GM12878 (cell line): Measurements from ENCODE around the gene MYO18B. TPM values are rescaled to one million over a fixed set of nuclear protein-coding genes. Genes with fewer than 3 reads are reported as not detected.

ENCODE experiments used
- ATAC-seq: fragments of 200-7000 bp; cut with Tn5 transposase; 3 replicates; pipeline ENCODE4 v1.9.1; 2020; ENCODE audit warnings: mild to moderate bottlenecking, moderate library complexity
- BruUV-seq: library from RNA; stranded (reverse); fragments of 400-500 nt; replicated peaks from 2 replicates; lab custom pipeline; 2021; lab: Mats Ljungman, UMichigan
- CTCF ChIA-PET: fragments of 300-600 bp; sonication (Branson Sonifier 250); formaldehyde crosslinking; extraction: SDS; loops from one replicate; lab custom pipeline; 2021; ENCODE audit warnings: inconsistent platforms; lab: Yijun Ruan, JAX
- POLR2A ChIA-PET: fragments of 350-600 bp; formaldehyde crosslinking; extraction: SDS; loops from one replicate; lab custom pipeline; 2021; ENCODE audit warnings: inconsistent platforms; lab: Charles Lee
- RAD21 ChIA-PET: fragments of 300-600 bp; sonication (Branson Sonifier 250); formaldehyde crosslinking; loops from one replicate; lab custom pipeline; 2023; ENCODE audit warnings: antibody characterized with exemption; ENCODE audit not compliant: unreplicated experiment; lab: Charles Lee
- SMC1A ChIA-PET: fragments of 300-600 bp; sonication (Branson Sonifier 250); formaldehyde crosslinking; loops from one replicate; lab custom pipeline; 2023; ENCODE audit not compliant: unreplicated experiment, uncharacterized antibody; lab: Charles Lee
- DNase-seq: peaks from one replicate; pipeline ENCODE4 v3.0.0-alpha.2; 2011; ENCODE audit warnings: low read depth, low spot score
- FAIRE-seq: peaks from 3 replicates; lab custom pipeline; 2011; peaks lifted over from hg19 to GRCh38; lab: Jason Lieb, UNC
- H2AFZ ChIP-seq: 2 replicates; pipeline ENCODE4 v1.6.0; 2011; ENCODE audit warnings: low read depth, low read length, control low read depth; ENCODE audit not compliant: control insufficient read depth
- H3K27ac ChIP-seq: 2 replicates; pipeline ENCODE4 v1.5.1; 2011; ENCODE audit warnings: control low read depth; ENCODE audit not compliant: control insufficient read depth, insufficient read depth
- H3K27me3 ChIP-seq, 2 experiments: replicated peaks in 1 of 2; 2 replicates each; pipeline versions ENCODE4 v1.6.0 to v1.6.1; 2011; ENCODE audit warnings: low read length in 1 of 2; ENCODE audit not compliant: control insufficient read depth in 2 of 2, insufficient read depth in 2 of 2
- H3K36me3 ChIP-seq, 2 experiments: 2 replicates each; pipeline ENCODE4 v1.5.1; 2011; ENCODE audit warnings: low read length in 1 of 2; ENCODE audit not compliant: control insufficient read depth in 2 of 2, insufficient read depth in 2 of 2
- H3K4me1 ChIP-seq: 2 replicates; pipeline ENCODE4 v1.6.1; 2011; ENCODE audit warnings: mild to moderate bottlenecking, low read length, moderate library complexity, mixed read lengths; ENCODE audit not compliant: control insufficient read depth, insufficient read depth
- H3K4me2 ChIP-seq: 2 replicates; pipeline ENCODE4 v1.6.0; 2011; ENCODE audit warnings: control low read depth; ENCODE audit not compliant: control insufficient read depth, insufficient read depth
- H3K4me3 ChIP-seq: fragments of 200-600 bp; sonication (generic); 2 replicates; pipeline ENCODE4 v1.5.1; 2016
- H3K79me2 ChIP-seq: 2 replicates; pipeline ENCODE4 v1.6.0; 2011; ENCODE audit warnings: low read length; ENCODE audit not compliant: control insufficient read depth, insufficient read depth
- H3K9ac ChIP-seq: 2 replicates; pipeline ENCODE4 v1.8.0; 2011; ENCODE audit warnings: low read length, control low read depth, mixed read lengths; ENCODE audit not compliant: control insufficient read depth, insufficient read depth
- H3K9me3 ChIP-seq: replicated peaks from 3 replicates; pipeline ENCODE4 v1.5.1; 2011; ENCODE audit warnings: mild to moderate bottlenecking, low read length; ENCODE audit not compliant: control insufficient read depth, insufficient read depth
- H4K20me1 ChIP-seq: 2 replicates; pipeline ENCODE4 v1.6.0; 2011; ENCODE audit not compliant: control insufficient read depth, insufficient read depth
- BCL3 ChIP-seq: IDR thresholded peaks from 2 replicates; pipeline ENCODE4 v1.6.1; 2011; ENCODE audit warnings: borderline replicate concordance, low read depth, mild to moderate bottlenecking, moderate library complexity, low read length; ENCODE audit not compliant: insufficient read depth, poor library complexity, severe bottlenecking
- CREB1 ChIP-seq: IDR thresholded peaks from 2 replicates; pipeline ENCODE4 v1.6.1; 2012; ENCODE audit warnings: low read depth, mild to moderate bottlenecking, inconsistent platforms
- ELK1 ChIP-seq: IDR thresholded peaks from 2 replicates; pipeline ENCODE4 v1.6.1; 2012; ENCODE audit warnings: low read depth, low read length, improper control_type of control experiment
- GATAD2B ChIP-seq: fragments of 450-650 bp; conservative IDR thresholded peaks from 2 replicates; pipeline ENCODE4 v1.6.1; 2017; ENCODE audit warnings: low read depth, mild to moderate bottlenecking, moderate library complexity
- HDAC2 ChIP-seq: fragments of 200-600 bp; sonication (generic); IDR thresholded peaks from 2 replicates; pipeline ENCODE4 v1.6.1; 2017
- JUND ChIP-seq: IDR thresholded peaks from 2 replicates; pipeline ENCODE4 v1.6.1; 2012; ENCODE audit warnings: low read depth, mild to moderate bottlenecking, low read length, improper control_type of control experiment, moderate library complexity
- MLLT1 ChIP-seq: fragments of 450-650 bp; IDR thresholded peaks from 2 replicates; pipeline ENCODE4 v1.6.1; 2016; ENCODE audit warnings: mild to moderate bottlenecking
- MTA2 ChIP-seq: fragments of 450-650 bp; IDR thresholded peaks from 2 replicates; pipeline ENCODE4 v1.6.1; 2016; ENCODE audit warnings: low read depth, mild to moderate bottlenecking, moderate library complexity
- NFYA ChIP-seq: IDR thresholded peaks from 2 replicates; pipeline ENCODE4 v1.6.1; 2011; ENCODE audit warnings: low read depth, mild to moderate bottlenecking, low read length, improper control_type of control experiment, borderline replicate concordance
- NR2C1 ChIP-seq: fragments of 450-650 bp; IDR thresholded peaks from 2 replicates; pipeline ENCODE4 v1.6.1; 2017; ENCODE audit warnings: antibody characterized with exemption, mild to moderate bottlenecking, moderate library complexity
- PAX5 ChIP-seq: IDR thresholded peaks from 2 replicates; pipeline ENCODE4 v1.6.1; 2011; ENCODE audit warnings: low read depth, low read length, borderline replicate concordance
- SKIL ChIP-seq: fragments of 450-650 bp; IDR thresholded peaks from 2 replicates; pipeline ENCODE4 v1.6.1; 2017; ENCODE audit warnings: mild to moderate bottlenecking, low read depth, inconsistent platforms; ENCODE audit not compliant: poor library complexity, severe bottlenecking
- SUZ12 ChIP-seq: fragments of 200-600 bp; sonication (generic); IDR thresholded peaks from one replicate; pipeline ENCODE4 v1.6.1; 2018; ENCODE audit warnings: antibody characterized with exemption, mild to moderate bottlenecking; ENCODE audit not compliant: unreplicated experiment
- TCF3 ChIP-seq: IDR thresholded peaks from 2 replicates; pipeline ENCODE4 v1.6.1; 2012; ENCODE audit warnings: low read depth, mild to moderate bottlenecking, low read length, borderline replicate concordance; ENCODE audit not compliant: insufficient read depth
- USF1 ChIP-seq: IDR thresholded peaks from 2 replicates; pipeline ENCODE4 v1.6.1; 2011; ENCODE audit warnings: borderline replicate concordance, low read depth, mild to moderate bottlenecking, moderate library complexity, mixed read lengths, low read length; ENCODE audit not compliant: insufficient read depth; ENCODE audit errors: extremely low read length
- WRNIP1 ChIP-seq: IDR thresholded peaks from 2 replicates; pipeline ENCODE4 v1.6.1; 2011; ENCODE audit warnings: low read depth, low read length, improper control_type of control experiment, borderline replicate concordance
- ZNF217 ChIP-seq: fragments of 450-650 bp; IDR thresholded peaks from 2 replicates; pipeline ENCODE4 v1.6.1; 2017; ENCODE audit warnings: antibody characterized with exemption, mild to moderate bottlenecking
- ZNF384 ChIP-seq: IDR thresholded peaks from 2 replicates; pipeline ENCODE4 v1.6.1; 2012; ENCODE audit warnings: low read depth, mild to moderate bottlenecking, low read length, improper control_type of control experiment, borderline replicate concordance
- WGBS: methylation state at CpG from one replicate; pipeline ENCODE4 v1.1.6; 2016; ENCODE audit warnings: low lambda C conversion rate; ENCODE audit not compliant: insufficient replicate concordance, insufficient coverage; ENCODE audit errors: missing lambda C conversion rate; 5-methylcytosine and 5-hydroxymethylcytosine counted together
- in situ Hi-C: fragments of 300-500 bp; cut with MboI; formaldehyde crosslinking; loops from 9 replicates; pipeline ENCODE4 v1.14.3; 2018; ENCODE audit warnings: mixed read lengths
- intact Hi-C: fragments of 100-400 bp; cut with micrococcal nuclease; formaldehyde crosslinking; loops from one replicate; pipeline ENCODE4 v1.14.2; 2022; ENCODE audit not compliant: unreplicated experiment
- polyA plus RNA-seq, 11 experiments: library from polyadenylated mRNA; depleted of rRNA in 4 of 11; unstranded in 6 of 11; stranded (reverse) in 5 of 11; fragments of >200 nt; fragmentation: Nextera tagmentation in 4 of 11; fragmentation: Illumina TruSeq in 1 of 11; extraction: Ambion mirVana in 4 of 11; extraction: Trizol in 1 of 11; gene quantifications; 1 replicate in 1 of 11; 2 replicates in 10 of 11; pipeline versions ENCODE4 v1.2.1 to v1.2.3, GENCODE V29; 2011 to 2016; ENCODE audit warnings: inconsistent platforms in 2 of 11, missing spikeins in 2 of 11, low read depth in 1 of 11
- total RNA-seq, 4 experiments: library from RNA; depleted of rRNA in 3 of 4; stranded (reverse); fragments of >200 nt in 3 of 4; fragmentation: Illumina TruSeq in 1 of 4; extraction: Trizol in 1 of 4; gene quantifications; 2 replicates each; pipeline versions ENCODE4 v1.2.1 to v1.2.3, GENCODE V29; 2013 to 2021

The MYO18B gene
- total and polyA plus RNA-seq, 10 of the 15 experiments (the other 5 are each of a cell fraction or from before 2014, with no cell fraction given) = 0.05 to 2.1 (median 0.51) TPM; not detected in 1

- Histone ChIP-seq H3K9me3 (no peaks in the 10 kb centered on the region), H3K4me1 (no peaks in the 10 kb centered on the region), H3K27me3 (no peaks in the 10 kb centered on the region), H3K79me2 (no peaks in the 10 kb centered on the region), H3K4me3 (no peak overlapping the region), H3K27ac (no peak overlapping the region), H3K4me2 (no peak overlapping the region), H3K9ac (no peak overlapping the region), H4K20me1 (no peaks in the 10 kb centered on the region), H3K36me3 (peaks cover 4% of the 10 kb centered on the region in 2 experiments; a peak in 3 of 4 replicates), H2AFZ (no peak overlapping the region)
- ChIA-PET SMC1A (no interaction called here), CTCF (no interaction called here), RAD21 (no interaction called here), POLR2A (no interaction called here)
- DNase-seq = no peak
- intact Hi-C loops = no loop called here
- ATAC-seq = no peak
- BruUV-seq = no TSS peak
- no peak for FAIRE-seq
- 97% methylated on average over 16 of the region's 16 CpGs for WGBS
- in situ Hi-C loops = no loop called here
- TF ChIP-seq NR2C1 (no peak), NFYA (no peak), ZNF217 (no peak), JUND (no peak), SKIL (no peak), HDAC2 (no peak), ZNF384 (no peak), MTA2 (no peak), MLLT1 (no peak), BCL3 (no peak), WRNIP1 (no peak), ELK1 (no peak), CREB1 (no peak), PAX5 (no peak), GATAD2B (no peak), TCF3 (no peak), USF1 (no peak), SUZ12 (no peak)
Observed at GRCh38 chr22:25722223-25722622, 19.8 kb upstream of the MYO18B start.
